Neural progenitor cell (in vitro differentiated cells): ENCODE data around the gene MSX2.

Experiments
- EZH2 ChIP-seq: fragments of 200-600 bp; sonication (generic); IDR thresholded peaks from 2 replicates; pipeline ENCODE4 v1.6.1; 2017; ENCODE audit warnings: antibody characterized with exemption, mild to moderate bottlenecking, moderate library complexity
- EZH2phosphoT487 ChIP-seq: fragments of 200-600 bp; sonication (generic); IDR thresholded peaks from 2 replicates; pipeline ENCODE4 v1.6.1; 2017; ENCODE audit warnings: antibody characterized with exemption
- TF ChIP-seq, protein P1 (sequence below): fragments of 200-600 bp; sonication (generic); IDR thresholded peaks from 2 replicates; pipeline ENCODE4 v1.5.1; 2017; ENCODE audit warnings: antibody characterized with exemption, mild to moderate bottlenecking

DNA sequence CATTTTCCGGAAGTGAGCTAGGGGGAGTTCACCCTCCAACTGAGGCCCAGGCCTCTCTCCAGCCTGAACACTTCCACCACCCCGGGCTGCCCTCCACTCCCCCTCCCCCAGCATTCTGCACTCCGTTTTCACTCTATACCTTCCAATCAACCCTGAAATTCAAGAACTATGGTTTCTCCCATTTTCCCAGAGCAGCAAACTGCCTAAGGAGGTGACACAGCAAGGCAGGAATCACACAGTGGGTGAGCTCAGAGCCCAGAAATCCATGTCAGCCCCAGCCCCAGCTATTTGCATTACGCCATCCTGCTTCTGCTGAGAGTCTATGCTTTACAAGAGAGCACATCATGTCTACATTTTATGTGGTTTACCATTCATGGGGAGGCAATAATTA, 11.9 kb downstream of the MSX2 start:
- TF ChIP-seq, protein P1, sequence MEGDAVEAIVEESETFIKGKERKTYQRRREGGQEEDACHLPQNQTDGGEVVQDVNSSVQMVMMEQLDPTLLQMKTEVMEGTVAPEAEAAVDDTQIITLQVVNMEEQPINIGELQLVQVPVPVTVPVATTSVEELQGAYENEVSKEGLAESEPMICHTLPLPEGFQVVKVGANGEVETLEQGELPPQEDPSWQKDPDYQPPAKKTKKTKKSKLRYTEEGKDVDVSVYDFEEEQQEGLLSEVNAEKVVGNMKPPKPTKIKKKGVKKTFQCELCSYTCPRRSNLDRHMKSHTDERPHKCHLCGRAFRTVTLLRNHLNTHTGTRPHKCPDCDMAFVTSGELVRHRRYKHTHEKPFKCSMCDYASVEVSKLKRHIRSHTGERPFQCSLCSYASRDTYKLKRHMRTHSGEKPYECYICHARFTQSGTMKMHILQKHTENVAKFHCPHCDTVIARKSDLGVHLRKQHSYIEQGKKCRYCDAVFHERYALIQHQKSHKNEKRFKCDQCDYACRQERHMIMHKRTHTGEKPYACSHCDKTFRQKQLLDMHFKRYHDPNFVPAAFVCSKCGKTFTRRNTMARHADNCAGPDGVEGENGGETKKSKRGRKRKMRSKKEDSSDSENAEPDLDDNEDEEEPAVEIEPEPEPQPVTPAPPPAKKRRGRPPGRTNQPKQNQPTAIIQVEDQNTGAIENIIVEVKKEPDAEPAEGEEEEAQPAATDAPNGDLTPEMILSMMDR, result no peak
- TF ChIP-seq EZH2 (no peak), EZH2phosphoT487 (no peak)
